Measurements from ENCODE around the gene EIF4B.

Gene EIF4B

DNA sequence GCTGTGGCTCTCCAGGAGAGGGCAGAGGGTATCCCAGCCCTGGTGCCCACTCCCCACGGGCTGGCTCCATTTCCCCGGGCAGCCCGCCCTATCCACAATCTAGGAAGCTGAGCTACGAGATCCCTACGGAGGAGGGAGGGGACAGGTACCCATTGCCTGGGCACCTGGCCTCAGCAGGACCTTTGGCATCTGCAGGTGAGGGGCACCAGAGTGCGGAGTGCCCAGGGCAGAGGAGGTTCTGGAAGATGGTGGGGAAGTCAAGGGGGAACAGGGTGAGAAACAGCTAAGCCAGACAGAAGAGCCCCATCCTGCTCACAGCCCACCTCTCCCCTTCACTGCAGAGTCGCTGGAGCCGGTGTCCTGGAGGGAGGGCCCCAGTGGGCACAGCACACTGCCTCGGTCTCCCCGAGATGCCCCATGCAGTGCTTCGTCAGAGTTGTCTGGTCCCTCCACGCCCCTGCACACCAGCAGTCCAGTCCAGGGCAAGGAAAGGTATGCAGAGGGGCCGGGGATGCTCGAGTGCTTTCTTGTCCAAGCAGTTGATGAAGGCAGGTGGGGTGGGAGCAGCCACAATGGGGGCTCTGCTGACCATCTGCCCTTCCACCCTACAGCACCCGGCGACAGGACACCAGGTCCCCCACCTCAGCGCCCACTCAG lies 53.9 kb downstream of the EIF4B start:
- no peak for DNase-seq

DNA sequence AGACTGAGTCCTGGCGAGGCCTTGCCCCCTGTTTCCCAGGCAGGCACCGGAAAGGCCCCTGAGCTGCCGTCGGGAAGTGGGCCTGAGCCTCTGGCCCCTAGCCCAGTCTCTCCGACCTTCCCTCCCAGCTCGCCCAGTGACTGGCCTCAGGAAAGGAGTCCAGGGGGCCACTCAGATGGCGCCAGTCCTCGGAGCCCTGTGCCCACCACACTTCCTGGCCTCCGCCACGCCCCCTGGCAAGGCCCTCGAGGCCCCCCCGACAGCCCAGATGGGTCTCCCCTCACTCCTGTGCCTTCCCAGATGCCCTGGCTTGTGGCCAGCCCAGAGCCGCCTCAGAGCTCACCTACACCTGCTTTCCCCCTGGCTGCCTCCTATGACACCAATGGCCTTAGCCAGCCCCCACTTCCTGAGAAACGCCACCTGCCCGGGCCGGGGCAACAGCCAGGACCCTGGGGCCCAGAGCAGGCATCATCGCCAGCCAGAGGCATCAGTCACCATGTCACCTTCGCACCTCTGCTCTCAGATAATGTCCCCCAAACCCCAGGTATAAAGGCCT lies 54.5 kb downstream of the EIF4B start:
- no peak for DNase-seq

GRCh38 chr12:53061404-53062010 lies 55.3 kb downstream of the EIF4B start:
- DNase-seq: no peak

DNA sequence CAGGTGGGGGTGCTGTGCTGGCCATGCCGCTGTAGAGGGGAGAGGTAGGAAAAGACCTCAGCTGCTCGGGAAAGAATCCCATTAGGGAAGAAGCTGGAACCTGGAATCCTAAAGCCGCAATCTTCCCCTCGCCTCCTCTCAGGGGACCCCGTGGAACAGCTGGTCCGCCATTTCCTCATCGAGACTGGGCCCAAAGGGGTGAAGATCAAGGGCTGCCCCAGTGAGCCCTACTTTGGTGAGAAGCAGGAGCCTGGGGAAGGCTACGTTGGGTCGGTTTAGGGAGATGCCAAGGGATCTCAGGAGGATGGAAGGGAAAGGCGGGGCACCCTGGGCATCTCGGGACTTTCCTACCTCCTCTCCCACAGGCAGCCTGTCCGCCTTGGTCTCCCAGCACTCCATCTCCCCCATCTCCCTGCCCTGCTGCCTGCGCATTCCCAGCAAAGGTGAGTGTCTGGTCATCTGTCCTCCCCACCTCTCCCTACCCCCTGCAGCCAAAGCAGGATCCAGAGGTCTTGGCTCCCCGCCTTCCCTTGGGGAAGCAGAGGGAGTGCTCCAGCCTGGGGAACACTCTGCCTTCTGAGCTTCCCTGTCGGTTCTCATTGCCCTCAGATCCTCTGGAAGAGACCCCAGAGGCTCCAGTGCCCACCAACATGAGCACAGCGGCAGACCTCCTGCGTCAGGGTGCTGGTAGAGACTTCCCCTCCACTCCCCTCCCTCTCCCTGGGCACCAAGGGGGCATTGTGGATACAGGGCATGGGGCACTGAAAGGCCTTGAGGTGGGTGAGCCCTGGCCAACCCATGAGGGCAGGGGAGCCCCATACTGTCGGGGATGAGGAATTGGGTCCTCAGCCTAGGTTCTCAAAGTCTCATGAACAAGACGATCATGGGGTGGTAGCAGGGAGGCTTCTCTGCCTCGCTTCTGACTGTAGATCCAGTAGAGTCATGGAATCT lies 56.0 kb downstream of the EIF4B start:
- no peak for DNase-seq

- no peak for DNase-seq
Observed at GRCh38 chr12:53062977-53063707, 56.9 kb downstream of the EIF4B start.

DNA sequence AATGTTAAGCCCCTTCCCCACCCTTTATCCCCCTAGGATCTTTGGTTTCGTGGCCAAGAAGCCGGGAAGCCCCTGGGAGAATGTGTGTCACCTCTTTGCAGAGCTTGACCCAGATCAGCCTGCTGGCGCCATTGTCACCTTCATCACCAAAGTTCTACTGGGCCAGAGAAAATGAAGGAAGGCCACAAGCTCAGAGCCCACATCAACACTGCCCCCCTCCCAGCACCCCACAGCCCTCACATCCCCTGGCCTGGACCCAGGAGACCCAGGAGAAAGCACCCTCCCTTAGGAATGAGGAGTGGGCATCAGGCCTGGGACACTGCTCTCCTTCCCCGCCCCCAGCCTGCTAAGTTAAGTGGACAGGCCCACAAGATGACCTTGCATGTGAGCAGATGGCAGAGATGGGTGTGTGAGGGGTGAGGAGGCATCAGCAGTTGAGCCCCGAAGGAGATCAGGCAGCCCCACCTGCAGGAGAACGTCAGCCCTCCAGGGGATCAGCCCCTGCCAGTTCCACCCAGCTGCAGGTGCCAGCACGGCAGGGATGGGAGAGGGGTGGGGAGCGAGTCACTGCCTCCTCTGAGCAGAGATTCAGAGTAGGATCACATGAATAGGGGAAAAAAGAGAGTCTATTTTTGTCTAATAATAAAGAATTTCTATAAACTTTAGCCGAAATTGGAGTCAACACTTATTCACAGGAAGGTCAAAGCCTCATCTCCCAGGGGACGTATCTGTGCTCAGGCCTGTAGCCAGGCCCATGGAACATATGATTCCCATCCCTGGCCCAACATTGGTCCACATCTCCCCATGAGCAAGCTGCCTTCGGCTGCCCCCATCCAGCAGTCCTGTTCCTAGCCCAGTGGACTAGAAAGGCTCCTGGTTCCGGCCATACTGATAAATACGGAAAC lies 57.7 kb downstream of the EIF4B start:
- DNase-seq: peak; percentile 66

GRCh38 chr12:53064613-53065436 lies 58.6 kb downstream of the EIF4B start:
- DNase-seq: no peak

GRCh38 chr12:53065470-53065869 lies 59.2 kb downstream of the EIF4B start:
- DNase-seq: no peak

GRCh38 chr12:53065975-53066931 lies 60.0 kb downstream of the EIF4B start:
- peak; percentile 82 for DNase-seq

DNA sequence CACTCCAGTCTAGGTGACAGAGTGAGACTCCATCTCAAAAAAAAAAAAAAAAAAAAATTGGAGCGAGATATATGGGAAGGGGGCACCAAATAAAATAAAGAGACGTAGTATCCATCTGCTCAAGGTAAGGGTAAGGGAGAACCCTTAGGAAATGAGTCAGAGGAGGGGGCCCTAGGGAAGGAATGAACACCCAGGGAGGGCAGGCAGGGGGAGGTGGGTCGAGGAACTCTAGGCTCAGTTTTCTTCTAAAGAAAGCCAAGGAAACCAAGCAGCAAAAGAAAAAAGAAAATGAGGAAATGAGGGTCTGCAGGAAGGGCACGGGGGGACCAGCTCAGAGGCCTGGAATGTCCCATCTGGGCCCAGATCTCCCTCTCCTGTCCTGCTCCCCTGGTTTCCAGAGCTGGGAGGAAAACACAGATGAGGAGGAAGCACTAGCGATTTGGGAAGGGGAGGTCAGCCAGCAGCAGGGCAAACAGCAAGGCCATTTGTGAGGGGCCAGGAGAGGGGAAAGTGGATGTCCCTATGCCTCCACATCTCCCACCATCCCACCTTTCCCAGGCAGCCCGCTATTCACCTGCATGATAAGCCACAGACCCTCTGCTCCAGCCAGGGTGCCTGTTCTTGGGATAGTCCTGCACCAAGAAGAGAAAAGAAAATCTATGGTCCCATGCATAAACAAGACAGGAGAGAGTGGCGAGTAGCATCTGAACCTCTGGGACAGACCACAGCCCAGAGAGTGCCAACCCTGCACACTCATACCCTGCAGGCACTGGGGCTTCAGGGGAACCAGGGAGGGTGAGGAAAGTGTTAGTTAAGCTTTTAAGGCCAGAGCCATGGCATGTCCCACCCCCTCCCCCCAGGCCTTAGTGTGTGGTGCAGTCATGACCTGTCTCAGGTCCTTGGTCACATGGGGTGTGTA lies 61.1 kb downstream of the EIF4B start:
- no peak for DNase-seq

DNA sequence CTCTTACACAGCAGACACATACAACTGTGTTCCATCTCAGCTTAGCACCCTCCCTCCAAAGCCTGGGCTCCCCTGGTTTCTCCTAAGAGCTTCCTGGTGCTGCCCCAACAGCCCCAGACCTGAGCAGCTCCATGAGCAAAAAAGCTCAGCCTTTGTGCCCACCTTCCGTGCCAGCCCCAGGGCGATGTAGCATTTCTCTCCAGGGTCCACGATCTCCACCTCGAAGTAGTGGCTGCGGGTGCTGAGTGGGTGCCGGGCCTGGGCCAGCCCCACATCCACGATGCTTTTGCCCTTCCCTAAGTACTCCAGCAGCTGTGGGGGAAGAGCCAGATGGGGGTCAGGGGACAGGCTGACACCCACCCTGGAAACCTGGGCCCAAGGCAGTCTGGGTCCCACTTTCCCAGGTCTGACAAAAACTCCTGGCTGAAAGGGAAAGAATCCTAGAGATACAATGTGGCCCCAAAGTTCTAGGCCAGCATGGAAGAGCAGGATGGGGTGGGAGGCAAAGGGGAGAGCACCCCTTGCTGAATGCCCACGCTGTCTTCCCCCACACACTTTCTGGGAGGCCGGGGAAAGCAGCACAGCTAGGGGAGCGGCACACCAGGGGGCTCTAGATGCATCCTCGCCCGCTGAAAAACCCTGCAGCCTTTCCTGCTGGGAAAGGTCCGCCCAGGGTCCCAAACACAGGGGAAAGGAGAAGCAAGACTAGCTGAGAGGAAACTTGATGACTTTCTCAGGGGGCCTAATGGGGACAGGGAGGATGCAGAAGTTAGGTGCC lies 61.9 kb downstream of the EIF4B start:
- DNase-seq: no peak

- no peak for DNase-seq
Observed at GRCh38 chr12:53068811-53069585, 62.7 kb downstream of the EIF4B start.

DNA sequence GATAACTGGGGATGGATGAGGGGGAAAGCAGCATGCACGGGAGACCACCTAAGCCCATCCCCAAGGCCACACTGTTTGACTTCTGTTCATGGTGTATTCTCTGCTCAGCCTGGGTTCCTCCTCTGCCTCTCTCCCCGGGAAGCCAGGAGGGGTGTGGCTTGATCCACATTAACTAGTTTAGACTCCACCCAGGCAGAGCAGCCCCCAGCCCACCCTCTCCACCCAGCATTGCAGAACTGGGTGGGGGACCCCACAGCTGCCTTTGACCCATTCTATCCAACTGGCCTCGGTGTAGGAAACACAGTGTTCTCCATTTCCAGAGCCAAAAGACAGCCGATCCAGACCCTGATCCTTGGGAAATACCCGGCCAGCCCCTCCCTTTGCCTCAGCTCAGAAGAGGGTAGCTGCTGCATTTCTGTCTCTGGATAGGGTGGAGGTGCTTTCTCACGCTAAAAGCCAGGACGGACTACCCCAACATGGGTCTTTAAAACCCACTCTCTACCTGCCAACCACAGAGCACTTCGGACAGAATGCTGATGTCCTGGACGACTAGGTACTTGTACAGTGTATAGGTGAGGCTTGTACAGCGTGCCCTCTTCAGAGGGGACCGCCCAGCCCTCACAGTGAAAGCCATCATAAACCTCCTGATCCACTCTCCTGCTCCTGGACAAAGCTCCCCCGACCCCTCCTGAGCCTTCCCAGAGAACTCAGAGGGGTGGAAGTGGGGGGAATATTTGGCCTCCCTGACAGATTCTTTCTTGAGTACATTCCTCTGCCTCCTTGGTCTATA lies 63.6 kb downstream of the EIF4B start:
- no peak for DNase-seq

DNA sequence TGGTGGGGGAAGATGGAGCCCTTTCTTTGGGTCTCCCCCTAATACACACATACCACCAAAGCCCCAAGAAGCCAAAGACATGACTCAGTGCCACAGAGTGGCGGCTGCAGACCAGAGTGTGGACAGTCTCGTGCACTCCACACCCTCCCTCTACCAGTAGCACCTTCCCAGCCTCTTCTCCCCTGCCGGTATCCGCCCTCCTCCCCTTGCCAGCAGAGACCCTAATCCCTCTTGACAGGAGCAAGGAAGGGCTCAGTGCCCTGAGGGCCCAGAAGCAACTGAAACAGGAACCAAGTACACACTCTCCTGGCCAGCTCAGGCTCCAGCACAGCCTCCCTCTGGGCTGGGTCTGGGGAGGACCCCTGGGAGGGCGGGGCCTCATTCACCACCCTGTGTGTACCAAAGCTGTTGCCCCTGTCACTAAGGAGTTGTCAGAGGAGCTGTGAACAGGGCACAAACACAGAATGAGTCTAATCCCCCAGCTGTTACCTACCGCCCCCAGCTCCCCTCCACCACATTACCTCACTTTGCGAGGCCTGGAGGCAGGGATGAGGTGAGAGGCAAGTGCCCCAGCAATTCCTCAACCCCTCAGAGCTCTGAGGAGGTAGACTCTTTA lies 64.7 kb downstream of the EIF4B start:
- peak; percentile 49 for DNase-seq

Data from fibroblast of upper back skin (primary cell).